Endothelial cell of umbilical vein (primary cell): Measurements from ENCODE around the gene PPFIA1. TPM values are rescaled to one million over a fixed set of nuclear protein-coding genes. Genes with fewer than 3 reads are reported as not detected.

Experiments used
- BruUV-seq: library from RNA; stranded (reverse); fragments of 400-500 nt; replicated peaks from 2 replicates; lab custom pipeline; 2021; lab: Mats Ljungman, UMichigan
- CTCF ChIA-PET: fragments of 300-600, 350-600 bp; sonication (Branson Sonifier 250); formaldehyde crosslinking; loops from one replicate; lab custom pipeline; 2021; ENCODE audit warnings: antibody characterized with exemption, inconsistent platforms; lab: Charles Lee
- POLR2A ChIA-PET: fragments of 300-600, 350-600 bp; sonication (Branson Sonifier 250); formaldehyde crosslinking; loops from one replicate; lab custom pipeline; 2021; ENCODE audit warnings: antibody characterized with exemption, inconsistent platforms; lab: Charles Lee
- DNase-seq: peaks from one replicate; pipeline ENCODE4 v3.0.0-alpha.2; 2011; ENCODE audit warnings: low read depth, low spot score
- FAIRE-seq: peaks from 2 replicates; lab custom pipeline; 2011; peaks lifted over from hg19 to GRCh38; lab: Jason Lieb, UNC
- H2AFZ ChIP-seq: 2 replicates; pipeline ENCODE4 v1.6.0; 2012; ENCODE audit warnings: low read depth, low read length, control low read depth, inconsistent platforms
- H3K27ac ChIP-seq: 2 replicates; pipeline ENCODE4 v1.5.1; 2011; ENCODE audit warnings: low read depth, mild to moderate bottlenecking, control low read depth, low read length, moderate library complexity; ENCODE audit not compliant: insufficient read depth
- H3K27me3 ChIP-seq, 2 experiments: 2 replicates each; pipeline versions ENCODE4 v1.6.0 to v1.6.1; 2011; ENCODE audit warnings: low read length in 2 of 2, mixed read lengths in 1 of 2; ENCODE audit not compliant: control insufficient read depth in 2 of 2, insufficient read depth in 2 of 2
- H3K36me3 ChIP-seq, 2 experiments: 2 replicates in 1 of 2; 3 replicates in 1 of 2; pipeline ENCODE4 v1.5.1; 2011; ENCODE audit warnings: low read length in 2 of 2, mild to moderate bottlenecking in 1 of 2, moderate library complexity in 1 of 2; ENCODE audit not compliant: control insufficient read depth in 2 of 2, insufficient read depth in 2 of 2; ENCODE audit errors: extremely low read depth in 1 of 2
- H3K4me1 ChIP-seq: 3 replicates; pipeline ENCODE4 v1.5.1; 2011; ENCODE audit warnings: mild to moderate bottlenecking, low read length; ENCODE audit not compliant: control insufficient read depth, insufficient read depth; ENCODE audit errors: extremely low read depth
- H3K4me2 ChIP-seq: 2 replicates; pipeline ENCODE4 v1.6.1; 2011; ENCODE audit warnings: low read length, control low read depth, mixed read lengths; ENCODE audit not compliant: insufficient read depth
- H3K4me3 ChIP-seq, 3 experiments: fragments of 200-600 bp in 1 of 3; sonication (generic), shearing (Covaris generic) in 1 of 3; replicated peaks in 1 of 3; 2 replicates each; pipeline ENCODE4 v1.5.1; 2011 to 2016; ENCODE audit warnings: control low read depth in 3 of 3, low read length in 3 of 3, mild to moderate bottlenecking in 2 of 3, inconsistent platforms in 1 of 3, low read depth in 1 of 3, moderate library complexity in 1 of 3; ENCODE audit not compliant: insufficient read depth in 1 of 3
- H3K79me2 ChIP-seq: 2 replicates; pipeline ENCODE4 v1.6.0; 2012; ENCODE audit warnings: low read length, inconsistent platforms; ENCODE audit not compliant: control insufficient read depth, insufficient read depth
- H3K9ac ChIP-seq: replicated peaks from 2 replicates; pipeline ENCODE3; 2011; ENCODE audit warnings: low read length, control low read depth; ENCODE audit not compliant: insufficient read depth; ENCODE audit errors: extremely low read depth
- H3K9me1 ChIP-seq: replicated peaks from 3 replicates; pipeline ENCODE4 v1.6.0; 2011; ENCODE audit warnings: mild to moderate bottlenecking, low read length; ENCODE audit not compliant: control insufficient read depth, insufficient read depth; ENCODE audit errors: extremely low read depth
- H3K9me3 ChIP-seq: replicated peaks from 2 replicates; pipeline ENCODE4 v1.5.1; 2012; ENCODE audit warnings: low read length, inconsistent platforms; ENCODE audit not compliant: control insufficient read depth, insufficient read depth
- H4K20me1 ChIP-seq: replicated peaks from 2 replicates; pipeline ENCODE3; 2011; ENCODE audit warnings: mild to moderate bottlenecking, low read length; ENCODE audit not compliant: control insufficient read depth, insufficient read depth; ENCODE audit errors: extremely low read depth
- EZH2 ChIP-seq: IDR thresholded peaks from 2 replicates; pipeline ENCODE4 v1.6.1; 2012; ENCODE audit warnings: borderline replicate concordance, low read depth, mild to moderate bottlenecking, moderate library complexity, low read length, inconsistent platforms; ENCODE audit not compliant: severe bottlenecking
- FOS ChIP-seq: IDR thresholded peaks from 2 replicates; pipeline ENCODE4 v1.6.1; 2011; ENCODE audit warnings: mild to moderate bottlenecking, low read length, moderate library complexity, borderline replicate concordance; ENCODE audit not compliant: insufficient read depth
- GATA2 ChIP-seq: IDR thresholded peaks from 2 replicates; pipeline ENCODE4 v1.7.0; 2011; ENCODE audit warnings: low read depth, mild to moderate bottlenecking, moderate library complexity, mixed read lengths, low read length; ENCODE audit not compliant: insufficient read length, insufficient read depth
- JUN ChIP-seq: IDR thresholded peaks from 2 replicates; pipeline ENCODE4 v1.6.1; 2011; ENCODE audit warnings: borderline replicate concordance, low read depth; ENCODE audit not compliant: insufficient read length, insufficient read depth
- MYC ChIP-seq: IDR thresholded peaks from one replicate; pipeline ENCODE4 v1.6.1; 2011; ENCODE audit warnings: mild to moderate bottlenecking, low read depth, low read length
- POLR2A ChIP-seq: IDR thresholded peaks from 2 replicates; pipeline ENCODE4 v1.6.1; 2012; ENCODE audit warnings: low read depth, mild to moderate bottlenecking, control low read depth, low read length
- POLR2AphosphoS5 ChIP-seq: IDR thresholded peaks from 2 replicates; pipeline ENCODE4 v1.6.1; 2012; ENCODE audit warnings: low read depth, mild to moderate bottlenecking, control low read depth, low read length, moderate library complexity; ENCODE audit not compliant: insufficient read depth
- dilution Hi-C: fragments of 300-500 bp; cut with MboI; formaldehyde crosslinking; loops from one replicate; pipeline ENCODE4 v1.15.0; 2019; ENCODE audit warnings: low sequenced_read_pairs; ENCODE audit not compliant: extremely low pct_ligation_motif_present
- intact Hi-C: fragments of 100-400 bp; cut with micrococcal nuclease; formaldehyde crosslinking; loops from one replicate; pipeline ENCODE4 v1.10.0; 2022
- polyA plus RNA-seq, 4 experiments: library from polyadenylated mRNA; depleted of rRNA in 3 of 4; stranded (reverse) in 3 of 4; unstranded in 1 of 4; fragments of >200 nt; gene quantifications; 2 replicates each; pipeline versions ENCODE4 v1.2.1 to v1.2.3, GENCODE V29; 2011 to 2012; ENCODE audit warnings: missing spikeins in 1 of 4
- total RNA-seq: library from RNA; stranded (reverse); gene quantifications from 2 replicates; pipeline ENCODE4 v1.2.3, GENCODE V29; 2021
- TF ChIP-seq, protein P1 (sequence below), 2 donors: IDR thresholded peaks; 1 replicate in 1 of 2; 2 replicates in 1 of 2; pipeline ENCODE4 v1.5.1; 2011; ENCODE audit warnings: low read length in 2 of 2, mild to moderate bottlenecking in 2 of 2, moderate library complexity in 2 of 2, control low read depth in 1 of 2, inconsistent platforms in 1 of 2, low read depth in 1 of 2; ENCODE audit not compliant: insufficient read depth in 1 of 2; ENCODE audit errors: extremely low read depth in 1 of 2
- TF ChIP-seq, protein P2 (sequence below): IDR thresholded peaks from 2 replicates; pipeline ENCODE4 v1.6.1; 2011; ENCODE audit not compliant: insufficient read depth, insufficient read length

Gene PPFIA1
- total and polyA plus RNA-seq, 2 donors (not counting 3 experiments of a cell fraction or from before 2014, with no cell fraction given) = 44.3 to 60.9 TPM

DNA sequence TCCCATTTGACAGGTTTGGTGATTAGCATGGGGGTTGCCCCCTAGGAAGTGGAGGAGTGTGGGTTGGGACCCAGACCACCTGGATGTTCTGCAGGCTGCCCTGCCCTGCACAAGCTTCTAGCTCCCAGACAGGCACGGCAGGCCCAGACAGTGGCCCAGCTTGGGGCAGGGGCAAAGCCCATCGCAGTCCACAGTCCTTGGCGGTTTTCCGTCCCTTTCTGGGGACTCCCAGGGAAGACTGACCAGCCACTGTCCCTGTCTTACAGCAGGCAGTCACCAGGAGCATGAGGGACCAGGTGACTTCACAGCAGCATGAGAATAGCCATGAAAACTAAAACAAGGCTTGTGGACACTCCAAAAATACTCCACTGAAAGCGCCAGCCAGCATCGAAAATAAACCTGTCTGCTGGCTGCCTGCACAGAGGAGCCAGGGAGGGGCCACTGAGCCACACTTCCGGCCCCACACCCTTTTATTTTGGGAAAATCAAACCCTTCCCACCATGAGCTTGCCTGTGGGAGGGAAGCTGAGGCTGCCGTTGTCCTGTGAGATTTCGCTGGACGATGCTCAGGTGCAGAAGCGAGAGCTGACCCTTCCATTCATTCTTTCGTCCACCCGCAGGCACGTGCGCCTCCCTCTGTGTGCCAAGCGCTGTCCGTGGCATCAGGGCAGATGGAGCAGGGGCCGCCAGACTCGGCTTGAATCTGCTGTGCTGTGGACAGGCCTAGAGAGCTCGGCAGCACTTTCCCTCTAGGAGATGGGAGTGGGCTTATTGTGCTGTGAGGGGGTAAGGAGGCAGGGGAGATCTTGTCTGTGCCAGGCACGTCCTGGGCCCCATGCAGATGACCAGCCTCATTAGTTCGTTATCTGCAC, 39.4 kb upstream of the PPFIA1 start:
- intact Hi-C loops = no loop called here
- ChIA-PET POLR2A (interaction anchor here (0.6 kb wide), 1 partner anchor 10 kb away, joined by 7 read pairs; no protein-coding TSS in a partner anchor), CTCF (interaction anchor here (1.0 to 1.4 kb wide), 5 partner anchors 10 to 312 kb away, joined by 3 read pairs; no protein-coding TSS in a partner anchor)
- H3K9me1 ChIP-seq = no peaks in the 10 kb centered on the region
- no peak for FAIRE-seq
- BruUV-seq = no TSS peak
- no peaks in the 10 kb centered on the region for H4K20me1 ChIP-seq
- DNase-seq = no peak
- no peak overlapping the region for H2AFZ ChIP-seq
- no peak overlapping the region for H3K4me2 ChIP-seq
- H3K4me3 ChIP-seq = no peak overlapping the region
- TF ChIP-seq MYC (no peak), GATA2 (no peak), POLR2AphosphoS5 (no peak), POLR2A (no peak), JUN (no peak), FOS (no peak), EZH2 (no peak)
- TF ChIP-seq, protein P1, sequence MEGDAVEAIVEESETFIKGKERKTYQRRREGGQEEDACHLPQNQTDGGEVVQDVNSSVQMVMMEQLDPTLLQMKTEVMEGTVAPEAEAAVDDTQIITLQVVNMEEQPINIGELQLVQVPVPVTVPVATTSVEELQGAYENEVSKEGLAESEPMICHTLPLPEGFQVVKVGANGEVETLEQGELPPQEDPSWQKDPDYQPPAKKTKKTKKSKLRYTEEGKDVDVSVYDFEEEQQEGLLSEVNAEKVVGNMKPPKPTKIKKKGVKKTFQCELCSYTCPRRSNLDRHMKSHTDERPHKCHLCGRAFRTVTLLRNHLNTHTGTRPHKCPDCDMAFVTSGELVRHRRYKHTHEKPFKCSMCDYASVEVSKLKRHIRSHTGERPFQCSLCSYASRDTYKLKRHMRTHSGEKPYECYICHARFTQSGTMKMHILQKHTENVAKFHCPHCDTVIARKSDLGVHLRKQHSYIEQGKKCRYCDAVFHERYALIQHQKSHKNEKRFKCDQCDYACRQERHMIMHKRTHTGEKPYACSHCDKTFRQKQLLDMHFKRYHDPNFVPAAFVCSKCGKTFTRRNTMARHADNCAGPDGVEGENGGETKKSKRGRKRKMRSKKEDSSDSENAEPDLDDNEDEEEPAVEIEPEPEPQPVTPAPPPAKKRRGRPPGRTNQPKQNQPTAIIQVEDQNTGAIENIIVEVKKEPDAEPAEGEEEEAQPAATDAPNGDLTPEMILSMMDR (IDR thresholded peaks at IDR 0.05; ENCODE audit: extremely low read depth in 1 of 2, insufficient read depth in 1 of 2, low read depth in 1 of 2, low read length in 2 of 2) = no peak
- TF ChIP-seq, protein P2, sequence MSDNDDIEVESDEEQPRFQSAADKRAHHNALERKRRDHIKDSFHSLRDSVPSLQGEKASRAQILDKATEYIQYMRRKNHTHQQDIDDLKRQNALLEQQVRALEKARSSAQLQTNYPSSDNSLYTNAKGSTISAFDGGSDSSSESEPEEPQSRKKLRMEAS = no peak
- H3K36me3 ChIP-seq = no peaks in the 10 kb centered on the region
- no peaks in the 10 kb centered on the region for H3K27me3 ChIP-seq
- H3K9ac ChIP-seq = no peak overlapping the region
- H3K4me1 ChIP-seq = peaks cover 7% of the 10 kb centered on the region
- no peaks in the 10 kb centered on the region for H3K9me3 ChIP-seq
- H3K79me2 ChIP-seq = no peaks in the 10 kb centered on the region
- no peak overlapping the region for H3K27ac ChIP-seq
- dilution Hi-C loops = no loop called here
